Fibroblast of upper back skin (primary cell): ENCODE data around the gene FBXO10.

ENCODE experiments used
- DNase-seq: peaks from one replicate; pipeline ENCODE4 v3.0.0-alpha.2; 2013

FBXO10 gene

GRCh38 chr9:37593883-37594448 lies 17.8 kb upstream of the FBXO10 start:
- no peak for DNase-seq

DNA sequence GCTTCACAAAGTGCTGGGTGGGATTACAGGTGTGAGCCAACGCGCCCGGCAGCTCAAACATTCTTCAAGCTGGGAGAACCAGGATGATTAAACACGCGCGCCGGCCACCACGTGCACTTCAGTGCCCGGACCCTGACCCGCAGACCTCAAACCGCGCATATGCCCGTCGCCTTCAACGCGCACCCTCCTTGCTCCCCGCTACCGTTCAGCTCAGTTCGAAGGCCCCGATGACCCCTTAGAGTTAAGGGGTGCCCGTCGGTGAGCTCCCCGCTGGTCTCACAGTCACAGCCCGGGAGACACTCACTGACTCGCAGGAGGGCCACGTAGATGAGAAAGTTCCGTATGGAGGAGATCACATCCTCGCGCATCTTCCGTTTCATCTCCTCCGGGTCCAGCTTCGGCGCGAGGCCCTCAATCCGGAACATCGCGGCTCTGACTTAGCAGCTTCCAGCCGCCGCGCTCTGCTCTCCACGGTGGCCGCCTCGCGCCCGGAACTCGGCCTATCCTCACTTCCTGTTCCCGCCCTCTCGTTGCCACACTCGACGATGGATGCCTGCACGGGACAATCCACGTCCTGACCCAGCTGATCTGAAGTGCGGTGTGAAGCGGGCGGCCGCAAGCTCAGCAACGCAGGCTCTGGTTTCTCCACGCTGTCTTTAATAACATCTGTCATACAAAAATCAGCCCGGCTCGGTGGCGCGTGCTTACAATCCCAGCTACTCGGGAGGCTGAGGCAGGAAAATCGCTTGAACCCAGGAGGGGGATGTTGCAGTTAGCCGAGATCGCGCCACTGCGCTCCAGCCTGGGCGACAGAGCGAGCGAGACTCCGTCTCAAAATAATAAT lies 16.1 kb upstream of the FBXO10 start, which contains the start of gene TOMM5:
Gene TOMM5 (minus strand): TSS at position 490 of the 844 bp plus-strand sequence. CDS start 65 bp downstream, at position 425.
- DNase-seq, result peak; percentile 91

GRCh38 chr9:37587521-37587920 lies 11.3 kb upstream of the FBXO10 start:
- DNase-seq, result no peak

DNA sequence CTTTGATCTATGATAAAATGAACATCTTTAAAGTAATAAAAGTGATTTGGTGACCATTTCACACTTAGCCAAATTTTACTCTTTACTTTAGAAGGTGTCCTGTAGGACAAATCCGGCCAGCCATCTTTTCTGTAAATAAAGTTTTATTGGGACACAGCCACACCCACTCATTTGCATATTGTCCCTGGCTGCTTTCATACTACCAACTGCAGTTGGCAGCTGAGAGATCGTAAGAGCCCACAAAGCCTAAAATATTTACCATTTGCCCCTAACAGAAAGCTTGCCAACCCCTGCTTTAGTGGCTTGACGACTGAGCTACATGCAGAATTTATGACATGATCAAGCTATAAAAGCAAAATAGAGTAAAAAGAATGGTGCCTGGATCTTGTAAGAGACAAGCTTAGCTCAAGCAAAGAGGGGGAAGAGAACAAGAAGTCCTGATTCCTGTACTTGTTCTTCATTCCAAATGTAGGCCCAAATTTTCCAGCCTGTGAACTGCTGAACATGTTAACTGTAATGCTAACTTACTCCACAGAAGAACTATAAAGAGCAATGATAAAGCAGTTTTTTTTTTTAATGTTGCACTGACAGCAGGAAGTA lies 7.4 kb upstream of the FBXO10 start:
- no peak for DNase-seq

DNA sequence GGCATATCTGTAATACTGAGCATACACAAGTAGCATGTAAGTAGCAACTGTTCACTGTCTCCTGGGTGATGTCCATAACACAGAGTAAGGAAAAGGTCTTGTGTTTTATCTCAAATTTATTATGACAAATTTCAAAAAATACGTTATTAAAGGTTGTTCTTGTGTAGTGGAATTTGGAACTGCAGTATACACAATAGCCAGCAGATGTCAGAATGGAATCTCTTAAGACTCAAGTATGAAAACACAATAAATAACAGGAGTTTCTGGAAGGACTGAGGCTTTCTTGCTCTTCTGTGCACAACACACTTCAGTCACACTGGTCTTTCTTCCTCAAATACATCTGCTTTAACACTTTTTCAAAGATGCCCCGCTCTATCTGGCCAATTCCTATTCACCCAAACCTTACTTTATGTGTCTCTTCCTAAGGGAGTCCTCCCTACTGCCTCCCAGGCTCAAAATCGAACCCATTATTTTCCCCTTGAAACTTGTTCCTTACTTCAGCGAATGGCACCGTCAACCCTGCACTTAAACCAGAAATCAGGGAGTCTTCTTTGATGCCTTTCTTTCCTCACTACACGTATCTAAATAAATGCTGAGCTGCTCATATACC lies 6.5 kb upstream of the FBXO10 start:
- DNase-seq, result peak; percentile 55

DNA sequence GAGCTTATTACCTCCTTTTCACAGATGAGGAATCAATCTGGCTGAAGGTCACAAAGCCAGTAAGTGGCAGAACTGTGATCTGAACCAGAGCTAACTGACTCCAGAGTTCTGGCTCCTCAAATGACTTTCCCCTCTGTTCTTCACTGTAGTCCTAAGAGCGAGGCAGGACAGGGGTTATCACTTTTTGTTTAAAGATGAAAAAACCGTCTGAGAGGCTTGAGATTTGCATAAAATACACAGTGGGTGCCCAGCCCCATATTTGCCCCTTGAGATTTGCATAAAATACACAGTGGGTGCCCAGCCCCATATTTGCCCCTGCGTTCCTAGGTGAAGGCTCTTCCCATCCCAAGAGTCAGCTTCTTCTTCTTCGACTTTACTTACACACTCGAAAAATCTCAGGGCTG lies 667 bp downstream of the FBXO10 start:
- no peak for DNase-seq

DNA sequence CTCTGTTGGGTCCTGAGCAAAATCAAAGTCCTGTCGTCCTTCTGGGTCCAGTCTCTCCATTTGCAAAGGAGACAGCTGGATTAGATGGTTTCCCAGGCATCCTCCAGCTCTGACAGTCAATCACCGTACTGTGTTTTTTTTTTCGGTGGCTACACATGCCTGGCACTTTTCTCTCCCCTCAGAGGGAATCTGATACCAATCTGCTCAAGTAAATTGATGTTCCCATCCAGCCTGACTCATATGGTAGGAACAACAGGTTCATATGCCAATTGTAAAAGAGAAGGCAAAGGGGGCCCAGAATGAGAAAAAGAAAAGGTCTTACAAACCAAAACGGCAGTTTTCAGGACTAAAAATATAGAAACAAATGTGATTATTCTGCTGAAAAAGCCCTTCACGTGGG lies 1.2 kb downstream of the FBXO10 start:
- DNase-seq, result peak; percentile 13

- DNase-seq, result peak; percentile 28
Observed at GRCh38 chr9:37574241-37574721, 1.9 kb downstream of the FBXO10 start.

GRCh38 chr9:37571282-37571681 lies 4.9 kb downstream of the FBXO10 start:
- DNase-seq, result no peak

DNA sequence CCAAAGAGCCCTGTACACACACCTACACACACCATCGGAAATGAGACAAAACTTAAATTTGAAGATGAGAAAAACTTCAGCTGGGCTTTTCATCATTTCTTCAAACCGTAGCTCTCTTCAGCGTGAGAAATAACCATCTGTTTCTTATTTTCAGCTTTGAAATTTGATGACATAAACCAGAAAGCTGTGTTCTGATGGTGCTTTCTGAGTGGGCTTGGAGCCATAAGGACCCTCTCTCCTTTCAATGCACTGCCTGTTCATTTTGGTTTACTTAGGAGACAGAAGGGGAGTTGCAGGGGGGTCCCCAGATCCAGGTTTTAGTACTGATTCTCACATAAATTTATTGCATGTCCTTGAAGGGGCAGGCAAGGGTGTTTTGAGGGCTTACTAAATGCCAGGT lies 9.5 kb downstream of the FBXO10 start:
- no peak for DNase-seq

GRCh38 chr9:37565661-37566618 lies 10.2 kb downstream of the FBXO10 start:
- no peak for DNase-seq

DNA sequence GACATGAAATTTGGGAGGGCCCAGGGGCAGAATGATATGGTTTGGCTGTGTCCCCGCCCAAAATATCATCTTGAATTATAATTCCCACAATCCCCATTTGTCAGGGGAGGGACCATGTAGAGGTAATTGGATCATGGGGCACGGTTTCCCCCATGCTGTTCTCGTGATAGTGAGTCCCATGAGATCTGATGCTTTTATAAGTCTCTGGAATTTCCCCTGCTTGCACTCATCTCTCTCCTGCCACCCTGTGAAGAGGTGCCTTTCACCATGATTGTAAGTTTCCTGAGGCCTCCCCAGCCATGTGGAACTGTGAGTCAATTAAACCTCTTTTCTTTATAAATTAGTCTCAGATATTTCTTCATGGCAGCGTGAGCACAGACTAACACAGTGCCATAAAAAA lies 11.3 kb downstream of the FBXO10 start:
- no peak for DNase-seq

DNA sequence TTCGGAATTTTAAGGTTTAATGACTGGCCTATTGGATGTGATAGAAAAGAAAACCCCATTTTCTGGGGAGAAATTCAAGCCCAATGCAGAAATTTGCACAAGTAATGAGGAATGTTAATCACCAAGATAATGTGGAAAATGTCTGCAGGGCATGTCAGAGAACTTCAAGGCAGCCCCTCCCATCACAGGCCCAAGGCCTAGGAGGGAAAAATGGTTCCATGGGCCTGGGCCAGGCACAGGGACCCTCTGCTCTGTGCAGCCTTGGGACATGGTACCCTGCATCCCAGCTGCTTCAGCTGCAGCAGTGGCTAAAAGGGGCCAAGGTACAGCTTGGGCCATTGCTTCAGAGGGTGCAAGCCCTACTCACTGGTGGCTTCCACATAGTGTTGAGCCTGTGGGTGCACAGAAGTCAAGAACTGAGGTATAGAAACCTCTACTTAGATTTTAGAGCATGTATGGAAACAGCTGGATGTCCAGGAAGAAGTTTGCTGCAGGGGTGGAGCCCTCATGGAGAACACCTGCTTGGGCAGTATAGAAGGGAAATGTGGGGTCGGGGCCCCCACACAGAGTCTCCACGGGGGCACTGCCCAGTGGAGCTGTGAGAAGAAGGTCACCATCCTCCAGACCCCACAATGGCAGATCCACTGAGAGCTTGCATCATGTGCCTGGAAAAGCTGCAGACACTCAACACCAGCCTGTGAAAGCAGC lies 12.2 kb downstream of the FBXO10 start:
- no peak for DNase-seq

- DNase-seq, result no peak
Observed at GRCh38 chr9:37562826-37563225, 13.4 kb downstream of the FBXO10 start.

- DNase-seq, result no peak
Observed at GRCh38 chr9:37561682-37562081, 14.5 kb downstream of the FBXO10 start.

GRCh38 chr9:37559855-37560592 lies 16.2 kb downstream of the FBXO10 start:
- DNase-seq, result no peak

DNA sequence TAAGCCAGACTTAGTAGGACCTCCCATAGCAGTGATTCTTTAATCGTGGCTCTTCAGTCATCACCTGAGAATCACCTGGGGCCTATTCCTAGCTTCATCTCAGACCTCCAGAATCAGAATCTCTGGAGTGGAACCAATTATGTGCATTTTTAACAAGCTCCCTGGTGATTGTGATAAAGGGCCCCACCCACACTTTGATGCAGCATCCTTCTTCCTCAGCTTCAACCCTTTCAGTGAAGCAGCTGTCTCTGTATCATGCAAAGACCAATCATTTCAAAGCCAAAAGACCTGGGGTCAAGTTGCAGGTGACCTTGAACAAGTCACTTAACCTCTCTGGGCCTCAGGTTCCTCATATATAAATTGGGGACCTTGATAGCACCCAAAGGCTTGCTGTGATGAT lies 17.1 kb downstream of the FBXO10 start:
- DNase-seq, result no peak

GRCh38 chr9:37555786-37556185 lies 20.4 kb downstream of the FBXO10 start:
- peak; percentile 57 for DNase-seq

- DNase-seq, result no peak
Observed at GRCh38 chr9:37554318-37554717, 21.9 kb downstream of the FBXO10 start.

DNA sequence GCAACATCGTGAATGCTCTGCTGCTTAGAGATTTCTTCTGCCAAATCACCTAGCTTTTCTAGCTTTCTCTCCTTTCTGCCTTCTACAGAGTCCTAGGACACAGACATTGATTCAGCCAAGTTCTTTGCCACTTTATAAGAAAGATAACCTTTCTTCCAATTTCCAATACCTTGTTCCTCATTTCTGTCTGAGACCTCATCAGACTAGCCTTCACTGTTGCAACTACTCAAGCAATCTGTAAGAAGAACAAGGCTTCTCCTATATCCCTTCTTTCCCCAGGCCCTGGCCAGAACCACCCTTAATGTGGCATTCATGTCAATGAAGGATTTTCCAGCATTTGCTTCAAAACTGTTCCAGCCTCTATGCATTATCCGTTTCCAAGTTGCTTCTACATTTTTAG lies 24.3 kb downstream of the FBXO10 start:
- DNase-seq, result no peak

GRCh38 chr9:37551468-37551867 lies 24.7 kb downstream of the FBXO10 start:
- no peak for DNase-seq
